Activated CD4-positive, alpha-beta T cell treated with anti-CD3 and anti-CD28 coated beads, Interleukin-2, amount 50 U/mL, for 1 hour (primary cell): ENCODE measurements around the gene RPS6KA2.
A peak's percentile ranks its signal among the peaks of the same experiment; 100 is the strongest.
"Not testable (repeated sequence)": the region's sequence is repeated elsewhere in the genome, so short reads cannot be mapped to it uniquely, and the experiment has no call there.

Experiments used
- DNase-seq: peaks from one replicate; pipeline ENCODE4 v3.0.0-alpha.2; 2020

RPS6KA2 gene

GRCh38 chr6:166544296-166544605 lies 82.8 kb downstream of the RPS6KA2 start:
- no peak for DNase-seq

GRCh38 chr6:166543603-166544295 lies 83.3 kb downstream of the RPS6KA2 start:
- DNase-seq, result no peak

GRCh38 chr6:166542580-166542912 lies 84.5 kb downstream of the RPS6KA2 start:
- DNase-seq, result no peak

- no peak for DNase-seq
Measured at GRCh38 chr6:166541876-166542579, 85.0 kb downstream of the RPS6KA2 start.

- DNase-seq, result no peak
Measured at GRCh38 chr6:166541366-166541765, 85.7 kb downstream of the RPS6KA2 start.

- DNase-seq, result peak; percentile 43
Measured at GRCh38 chr6:166540631-166541331, 86.3 kb downstream of the RPS6KA2 start.

- no peak for DNase-seq
Measured at GRCh38 chr6:166539543-166539942, 87.5 kb downstream of the RPS6KA2 start.

GRCh38 chr6:166539011-166539385 lies 88.1 kb downstream of the RPS6KA2 start:
- not testable (repeated sequence) for DNase-seq

GRCh38 chr6:166538297-166539010 lies 88.6 kb downstream of the RPS6KA2 start:
- DNase-seq, result no peak

GRCh38 chr6:166534658-166535406 lies 92.2 kb downstream of the RPS6KA2 start:
- no peak for DNase-seq

GRCh38 chr6:166533205-166533824 lies 93.7 kb downstream of the RPS6KA2 start:
- no peak for DNase-seq

GRCh38 chr6:166532302-166532701 lies 94.7 kb downstream of the RPS6KA2 start:
- DNase-seq, result no peak

GRCh38 chr6:166530211-166531095 lies 96.6 kb downstream of the RPS6KA2 start:
- DNase-seq, result no peak

- DNase-seq, result no peak
Measured at GRCh38 chr6:166529586-166529985, 97.5 kb downstream of the RPS6KA2 start.

- not testable (repeated sequence) for DNase-seq
Measured at GRCh38 chr6:166529058-166529457, 98.0 kb downstream of the RPS6KA2 start.

GRCh38 chr6:166527849-166528248 lies 99.2 kb downstream of the RPS6KA2 start:
- DNase-seq, result no peak

- no peak for DNase-seq
Measured at GRCh38 chr6:166526937-166527336, 100.1 kb downstream of the RPS6KA2 start.

- no peak for DNase-seq
Measured at GRCh38 chr6:166525567-166525966, 101.5 kb downstream of the RPS6KA2 start.

GRCh38 chr6:166523782-166524559 lies 103.1 kb downstream of the RPS6KA2 start:
- no peak for DNase-seq
